Cardiac fibroblast (primary cell): Measurements from ENCODE around the gene RIMKLB.

ENCODE experiments used
- DNase-seq, 2 donors: peaks; one replicate each; pipeline versions ENCODE4 v3.0.0 to v3.0.0-alpha.2; 2010; ENCODE audit warnings: low read depth in 2 of 2
- H3K4me3 ChIP-seq, 2 donors: replicated peaks in 1 of 2; 1 replicate in 1 of 2; 2 replicates in 1 of 2; pipeline ENCODE4 v1.5.1; 2011; ENCODE audit warnings: low read depth in 2 of 2, low read length in 2 of 2, mild to moderate bottlenecking in 2 of 2, moderate library complexity in 1 of 2
- TF ChIP-seq, protein P1 (sequence below): IDR thresholded peaks from one replicate; pipeline ENCODE4 v1.5.1; 2011; ENCODE audit warnings: low read depth, mild to moderate bottlenecking, low read length, inconsistent platforms

Gene RIMKLB

GRCh38 chr12:8676651-8677050 is 21.1 kb upstream of the RIMKLB start:
- no peak overlapping the region for H3K4me3 ChIP-seq
- no peak for DNase-seq

DNA sequence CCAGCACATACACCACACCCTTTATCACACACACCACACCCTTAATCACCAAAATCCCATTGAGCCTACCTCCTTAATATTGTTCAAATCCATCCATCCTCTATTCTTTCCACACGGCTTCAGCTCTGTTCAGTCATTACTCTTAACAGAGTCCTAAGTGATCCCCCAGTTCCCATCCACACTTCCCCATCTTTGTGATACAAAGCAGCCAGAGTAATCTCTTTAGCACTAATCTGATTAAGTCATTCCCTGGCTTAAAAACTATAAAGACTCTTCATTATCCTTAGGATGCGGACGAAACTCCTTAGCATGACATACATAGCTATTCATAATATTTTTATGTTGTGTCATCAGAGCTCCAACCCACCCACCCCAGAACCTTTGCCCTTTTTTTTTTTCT is 20.4 kb upstream of the RIMKLB start:
- no peak for DNase-seq
- TF ChIP-seq, protein P1, sequence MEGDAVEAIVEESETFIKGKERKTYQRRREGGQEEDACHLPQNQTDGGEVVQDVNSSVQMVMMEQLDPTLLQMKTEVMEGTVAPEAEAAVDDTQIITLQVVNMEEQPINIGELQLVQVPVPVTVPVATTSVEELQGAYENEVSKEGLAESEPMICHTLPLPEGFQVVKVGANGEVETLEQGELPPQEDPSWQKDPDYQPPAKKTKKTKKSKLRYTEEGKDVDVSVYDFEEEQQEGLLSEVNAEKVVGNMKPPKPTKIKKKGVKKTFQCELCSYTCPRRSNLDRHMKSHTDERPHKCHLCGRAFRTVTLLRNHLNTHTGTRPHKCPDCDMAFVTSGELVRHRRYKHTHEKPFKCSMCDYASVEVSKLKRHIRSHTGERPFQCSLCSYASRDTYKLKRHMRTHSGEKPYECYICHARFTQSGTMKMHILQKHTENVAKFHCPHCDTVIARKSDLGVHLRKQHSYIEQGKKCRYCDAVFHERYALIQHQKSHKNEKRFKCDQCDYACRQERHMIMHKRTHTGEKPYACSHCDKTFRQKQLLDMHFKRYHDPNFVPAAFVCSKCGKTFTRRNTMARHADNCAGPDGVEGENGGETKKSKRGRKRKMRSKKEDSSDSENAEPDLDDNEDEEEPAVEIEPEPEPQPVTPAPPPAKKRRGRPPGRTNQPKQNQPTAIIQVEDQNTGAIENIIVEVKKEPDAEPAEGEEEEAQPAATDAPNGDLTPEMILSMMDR = no peak

More at GRCh38 chr12:8676651-8677050, 21.1 kb upstream of the RIMKLB start:
- TF ChIP-seq, protein P1 = no peak

GRCh38 chr12:8678661-8679111 is 19.1 kb upstream of the RIMKLB start:
- no peak for DNase-seq
- no peak overlapping the region for H3K4me3 ChIP-seq
- TF ChIP-seq, protein P1 = no peak

More for the DNA sequence above, 20.4 kb upstream of the RIMKLB start:
- H3K4me3 ChIP-seq = no peak overlapping the region

DNA sequence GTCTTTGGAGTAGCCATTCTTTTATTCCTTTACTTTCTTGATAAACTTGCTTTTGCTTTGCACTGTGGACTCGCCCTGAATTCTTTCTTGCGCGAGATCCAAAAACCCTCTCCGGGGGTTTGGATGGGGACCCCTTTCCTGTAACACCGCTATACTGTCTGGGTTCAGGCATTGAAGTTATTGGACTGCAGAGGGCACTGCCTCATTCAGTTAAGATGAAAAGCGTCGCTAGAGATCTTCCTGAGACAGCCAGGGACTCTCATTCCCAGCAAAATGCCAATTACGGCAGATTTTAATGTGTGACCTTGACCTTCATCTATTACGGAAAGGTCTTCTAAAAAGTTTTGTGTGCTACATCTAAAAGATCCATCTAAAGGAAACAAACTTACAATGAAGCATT is 17.3 kb upstream of the RIMKLB start:
- DNase-seq = no peak
- TF ChIP-seq, protein P1 = no peak

GRCh38 chr12:8681129-8681884 is 16.5 kb upstream of the RIMKLB start:
- peak; percentile 83 to 93 for DNase-seq
- no peak overlapping the region for H3K4me3 ChIP-seq
- TF ChIP-seq, protein P1 = no peak

More for the DNA sequence above, 17.3 kb upstream of the RIMKLB start:
- H3K4me3 ChIP-seq = no peak overlapping the region

DNA sequence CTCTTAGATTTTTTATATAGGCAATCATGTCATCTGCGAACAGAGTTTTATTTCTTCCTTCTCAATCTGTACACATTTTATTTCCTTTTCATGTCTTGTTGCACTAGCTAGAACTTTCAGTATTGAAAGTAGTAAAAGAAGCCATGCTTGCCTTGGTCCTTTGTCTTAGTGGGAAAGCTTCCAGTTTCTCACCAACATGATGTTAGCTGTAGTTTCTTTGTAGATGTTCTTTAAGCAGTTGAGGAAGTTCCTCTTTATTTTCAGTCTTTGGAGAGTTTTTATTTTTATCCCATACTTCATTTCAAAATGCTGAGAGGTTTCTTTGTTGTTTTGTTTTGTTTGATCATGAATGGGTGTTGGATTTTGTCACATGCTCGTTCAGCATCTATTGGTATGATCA is 12.7 kb upstream of the RIMKLB start:
- H3K4me3 ChIP-seq = no peak overlapping the region
- TF ChIP-seq, protein P1 = no peak
- DNase-seq = no peak
